Skeletal muscle cell (primary cell): Measurements from ENCODE around the gene GRK6.
"Not testable (repeated sequence)": the region's sequence is repeated elsewhere in the genome, so short reads cannot be mapped to it uniquely, and the experiment has no call there.

Experiments used
- DNase-seq: peaks from one replicate; pipeline ENCODE4 v3.0.0-alpha.2; 2010; ENCODE audit warnings: low read depth
- H3K4me3 ChIP-seq: 2 replicates; pipeline ENCODE4 v1.5.1; 2011; ENCODE audit warnings: low read depth, mild to moderate bottlenecking, control low read depth, low read length, moderate library complexity

The GRK6 gene

GRCh38 chr5:177396807-177397206 is 29.7 kb upstream of the GRK6 start:
- no peak overlapping the region for H3K4me3 ChIP-seq
- DNase-seq, result no peak

GRCh38 chr5:177397875-177398390 is 28.5 kb upstream of the GRK6 start:
- no peak overlapping the region for H3K4me3 ChIP-seq
- no peak for DNase-seq

- no peak for DNase-seq
- no peak within 1 kb of the TSS for H3K4me3 ChIP-seq
Measured at GRCh38 chr5:177399997-177400868, 26.2 kb upstream of the GRK6 start, which contains the start of gene PFN3. Gene PFN3 (minus strand): TSS chr5:177400661. CDS start chr5:177400576, 85 bp downstream.

- no peak for DNase-seq
- H3K4me3 ChIP-seq, result peak overlapping the region; percentile 66
Measured at GRCh38 chr5:177402271-177403043, 24.0 kb upstream of the GRK6 start.

GRCh38 chr5:177403102-177403791 is 23.2 kb upstream of the GRK6 start:
- no peak for DNase-seq
- peak overlapping the region; percentile 66 for H3K4me3 ChIP-seq

GRCh38 chr5:177403792-177404640 is 22.5 kb upstream of the GRK6 start:
- peak overlapping the region; percentile 66 for H3K4me3 ChIP-seq
- no peak for DNase-seq

GRCh38 chr5:177404641-177405179 is 21.8 kb upstream of the GRK6 start:
- peak overlapping the region; percentile 66 for H3K4me3 ChIP-seq
- DNase-seq, result no peak

GRCh38 chr5:177405312-177405711 is 21.2 kb upstream of the GRK6 start:
- DNase-seq, result no peak
- no peak overlapping the region for H3K4me3 ChIP-seq

- no peak for DNase-seq
- no peak overlapping the region for H3K4me3 ChIP-seq
Measured at GRCh38 chr5:177405805-177406204, 20.7 kb upstream of the GRK6 start.

- no peak within 1 kb of the TSS for H3K4me3 ChIP-seq
- no peak for DNase-seq
Measured at GRCh38 chr5:177409043-177409801, 17.3 kb upstream of the GRK6 start, which contains the start of gene F12. Gene F12 (minus strand): TSS chr5:177409564. CDS start chr5:177409527, 37 bp downstream.

GRCh38 chr5:177410575-177410974 is 15.9 kb upstream of the GRK6 start:
- DNase-seq, result no peak
- H3K4me3 ChIP-seq, result no peak overlapping the region

- no peak overlapping the region for H3K4me3 ChIP-seq
- DNase-seq, result no peak
Measured at GRCh38 chr5:177412603-177413233, 13.8 kb upstream of the GRK6 start.

GRCh38 chr5:177414481-177414880 is 12.0 kb upstream of the GRK6 start:
- H3K4me3 ChIP-seq, result no peak overlapping the region
- no peak for DNase-seq

GRCh38 chr5:177417081-177417480 is 9.4 kb upstream of the GRK6 start:
- DNase-seq, H3K4me3 ChIP-seq: not testable (repeated sequence)

GRCh38 chr5:177419046-177419445 is 7.4 kb upstream of the GRK6 start:
- DNase-seq, result no peak
- H3K4me3 ChIP-seq, result no peak overlapping the region

GRCh38 chr5:177420472-177420871 is 6.0 kb upstream of the GRK6 start:
- H3K4me3 ChIP-seq, DNase-seq: not testable (repeated sequence)

- no peak for DNase-seq
- no peak overlapping the region for H3K4me3 ChIP-seq
Measured at GRCh38 chr5:177421062-177421798, 5.2 kb upstream of the GRK6 start.
